ENCODE data around the gene HDAC11. TPM values are rescaled to one million over a fixed set of nuclear protein-coding genes. Genes with fewer than 3 reads are reported as not detected.
A peak's percentile ranks its signal among the peaks of the same experiment; 100 is the strongest.

HDAC11 gene
- total and polyA plus RNA-seq, 2 of the 13 experiments (the other 11 are each of a cell fraction or from before 2014, with no cell fraction given): 13.7 to 33.1 TPM

DNA sequence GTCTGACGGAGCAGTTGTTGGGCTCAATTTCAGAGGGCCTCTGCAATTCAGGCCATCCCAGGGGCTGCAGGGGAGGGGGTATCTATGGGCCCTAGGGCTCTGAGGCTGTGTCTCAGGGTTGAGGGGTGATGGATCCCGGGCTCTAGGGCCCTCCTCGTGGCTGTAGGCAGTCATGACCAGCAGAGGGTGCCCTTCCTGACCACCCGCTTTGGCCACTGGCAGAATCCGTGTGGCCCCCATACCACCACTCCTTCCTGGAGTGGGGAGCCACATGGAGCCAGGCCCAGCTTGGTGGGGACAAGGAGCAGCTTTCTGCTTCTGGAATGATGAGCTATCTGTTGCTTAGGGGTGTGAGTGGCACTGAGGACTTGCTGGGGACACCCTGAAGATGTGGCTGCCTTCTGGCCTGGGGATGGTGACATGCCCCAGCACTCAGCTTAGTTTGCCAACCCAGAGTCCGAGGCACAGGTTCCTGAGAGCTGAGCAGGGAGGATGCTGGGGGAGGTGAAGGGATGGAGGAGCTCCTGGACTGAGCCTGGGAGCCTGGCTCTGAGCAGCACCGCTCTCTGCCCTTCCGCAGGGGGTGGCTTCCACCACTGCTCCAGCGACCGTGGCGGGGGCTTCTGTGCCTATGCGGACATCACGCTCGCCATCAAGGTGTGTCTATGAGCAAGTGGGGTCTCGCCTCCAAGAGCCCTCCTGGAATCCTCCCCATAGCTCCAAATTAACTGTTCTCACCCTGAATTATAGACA is 20.2 kb downstream of the HDAC11 start:
- POLR2A ChIA-PET: no interaction called here
- Histone ChIP-seq H3K36me3 (replicated peaks in 1 of 2; ENCODE audit: control insufficient read depth in 1 of 2, insufficient read depth in 2 of 2, low read length in 2 of 2) (peaks cover 2 to 7% of the 10 kb centered on the region in 2 experiments; a peak in 2 of 5 replicates), H4K20me1 (ENCODE audit: insufficient read depth, low read length) (peaks cover 3% of the 10 kb centered on the region; the same call in 1 of the 2 replicates), H3K27me3 (ENCODE audit: control insufficient read depth in 1 of 2, insufficient read depth in 2 of 2, low read length in 2 of 2) (no peaks in the 10 kb centered on the region), H2AFZ (ENCODE audit: low read length) (no peak overlapping the region), H3K27ac (ENCODE audit: extremely low read length, insufficient read depth, low read length) (no peak overlapping the region), H3K4me1 (ENCODE audit: insufficient read depth, low read length) (peaks cover 7% of the 10 kb centered on the region; the same call in 1 of the 2 replicates), H3K4me2 (ENCODE audit: low read depth, low read length) (no peak overlapping the region), H3K9ac (ENCODE audit: insufficient read depth, low read depth, low read length) (no peak overlapping the region), H3K4me3 (replicated peaks in 1 of 3; ENCODE audit: insufficient read depth in 1 of 3, low read depth in 2 of 3, low read length in 3 of 3) (no peak overlapping the region), H3K9me3 (ENCODE audit: low read length) (no peaks in the 10 kb centered on the region), H3K79me2 (ENCODE audit: insufficient read depth, low read length) (no peaks in the 10 kb centered on the region)
- in situ Hi-C loops (cut with HindIII; ENCODE audit: extremely low pct_ligation_motif_present, low pct_unique_long_range_greater_than_20kb) (no loop called here), intact Hi-C loops (cut with micrococcal nuclease; ENCODE audit: unreplicated experiment) (loop anchor here (1.0 kb wide), 1 partner anchor 148 kb away; no protein-coding TSS in a partner anchor)
- TF ChIP-seq RAD21 (CRISPR knock-in tag; IDR thresholded peaks at IDR 0.05): peak; percentile 26; the same call in 1 of the 2 replicates
- no peak for TF ChIP-seq NBN (conservative IDR thresholded peaks at IDR 0.05)
- TF ChIP-seq FOXA1 (IDR thresholded peaks at IDR 0.05): no peak
- TF ChIP-seq FOXA1 (CRISPR knock-in tag; IDR thresholded peaks at IDR 0.05): no peak
- TF ChIP-seq ZFX (CRISPR knock-in tag; IDR thresholded peaks at IDR 0.05; ENCODE audit: low read depth): 0 out of 2 replicates have a peak, but pooled peaks have one; percentile 23
- peak; percentile 49 for TF ChIP-seq STAG1 (CRISPR knock-in tag; IDR thresholded peaks at IDR 0.05)
- TF ChIP-seq CTCF (CRISPR knock-in tag; IDR thresholded peaks at IDR 0.05): peak; percentile 73
- TF ChIP-seq, protein P1, sequence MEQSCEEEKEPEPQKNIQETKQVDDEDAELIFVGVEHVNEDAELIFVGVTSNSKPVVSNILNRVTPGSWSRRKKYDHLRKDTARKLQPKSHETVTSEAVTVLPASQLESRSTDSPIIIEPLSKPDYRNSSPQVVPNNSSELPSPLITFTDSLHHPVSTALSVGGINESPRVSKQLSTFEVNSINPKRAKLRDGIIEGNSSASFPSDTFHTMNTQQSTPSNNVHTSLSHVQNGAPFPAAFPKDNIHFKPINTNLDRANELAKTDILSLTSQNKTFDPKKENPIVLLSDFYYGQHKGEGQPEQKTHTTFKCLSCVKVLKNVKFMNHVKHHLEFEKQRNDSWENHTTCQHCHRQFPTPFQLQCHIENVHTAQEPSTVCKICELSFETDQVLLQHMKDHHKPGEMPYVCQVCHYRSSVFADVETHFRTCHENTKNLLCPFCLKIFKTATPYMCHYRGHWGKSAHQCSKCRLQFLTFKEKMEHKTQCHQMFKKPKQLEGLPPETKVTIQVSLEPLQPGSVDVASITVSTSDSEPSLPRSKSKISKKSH (CRISPR knock-in tag; IDR thresholded peaks at IDR 0.05; ENCODE audit: borderline replicate concordance): no peak
- 0 out of 2 replicates have a peak, but pooled peaks have one; percentile 38 for TF ChIP-seq ZBTB7B (CRISPR knock-in tag; IDR thresholded peaks at IDR 0.05)
- no peak for TF ChIP-seq ZNF607 (CRISPR knock-in tag; IDR thresholded peaks at IDR 0.05; ENCODE audit: borderline replicate concordance)
- no peak for TF ChIP-seq FOXP4 (CRISPR knock-in tag; IDR thresholded peaks at IDR 0.05)
- 0 out of 2 replicates have a peak, but pooled peaks have one; percentile 21 for TF ChIP-seq PATZ1 (CRISPR knock-in tag; IDR thresholded peaks at IDR 0.05)
- TF ChIP-seq DNMT1 (CRISPR knock-in tag; IDR thresholded peaks at IDR 0.05): 0 out of 2 replicates have a peak, but pooled peaks have one; percentile 41
- ATAC-seq: peak; percentile 79
- 95% methylated on average over 4 of the region's 15 CpGs for WGBS (ENCODE audit: low lambda C conversion rate)
- no peak for DNase-seq (ENCODE audit: low spot score)
- BruUV-seq (replicated peaks): no TSS peak
- FAIRE-seq: no peak
- CTCF ChIA-PET (ENCODE audit: low intra/inter-chr PET ratio, low total read pairs): interaction anchor here (1.2 to 7.5 kb wide), 2 partner anchors 149 to 155 kb away, joined by 3 to 96 read pairs; no protein-coding TSS in a partner anchor

Measured in HepG2 (cell line).